Ishikawa (cell line): ENCODE results near the gene GIMAP8.

Experiments used
- CEBPB ChIP-seq: IDR thresholded peaks from 2 replicates; pipeline ENCODE4 v1.6.1; 2012
- CREB1 ChIP-seq: IDR thresholded peaks from 2 replicates; pipeline ENCODE4 v1.6.1; 2012; ENCODE audit warnings: low read depth
- EGR1 ChIP-seq: IDR thresholded peaks from 2 replicates; pipeline ENCODE4 v1.6.1; 2012
- EP300 ChIP-seq: IDR thresholded peaks from 2 replicates; pipeline ENCODE4 v1.6.1; 2012; ENCODE audit warnings: borderline replicate concordance
- FOXM1 ChIP-seq: IDR thresholded peaks from 2 replicates; pipeline ENCODE4 v1.6.1; 2012; ENCODE audit warnings: low read depth, borderline replicate concordance
- MAX ChIP-seq: IDR thresholded peaks from 2 replicates; pipeline ENCODE4 v1.6.1; 2012
- NFIC ChIP-seq: IDR thresholded peaks from 2 replicates; pipeline ENCODE4 v1.6.1; 2012
- RAD21 ChIP-seq: IDR thresholded peaks from 2 replicates; pipeline ENCODE4 v1.6.1; 2012; ENCODE audit warnings: low read depth
- REST ChIP-seq: IDR thresholded peaks from 2 replicates; pipeline ENCODE4 v1.6.1; 2012; ENCODE audit warnings: low read depth, mild to moderate bottlenecking
- TAF1 ChIP-seq: IDR thresholded peaks from 2 replicates; pipeline ENCODE4 v1.6.1; 2012; ENCODE audit warnings: low read depth, mild to moderate bottlenecking
- TCF12 ChIP-seq: IDR thresholded peaks from 2 replicates; pipeline ENCODE4 v1.6.1; 2012; ENCODE audit warnings: low read depth
- TEAD4 ChIP-seq: IDR thresholded peaks from 2 replicates; pipeline ENCODE4 v1.6.1; 2012
- USF1 ChIP-seq: IDR thresholded peaks from 2 replicates; pipeline ENCODE4 v1.6.1; 2012
- YY1 ChIP-seq: IDR thresholded peaks from 2 replicates; pipeline ENCODE4 v1.6.1; 2012; ENCODE audit warnings: low read depth

- no peak for TF ChIP-seq MAX
- TF ChIP-seq RAD21 = peak; percentile 90
- no peak for TF ChIP-seq CREB1
- no peak for TF ChIP-seq EP300
- no peak for TF ChIP-seq REST
- no peak for TF ChIP-seq TAF1
- no peak for TF ChIP-seq EGR1
- TF ChIP-seq FOXM1 = no peak
- TF ChIP-seq USF1 = no peak
- no peak for TF ChIP-seq YY1
- no peak for TF ChIP-seq TCF12
- no peak for TF ChIP-seq TEAD4
- TF ChIP-seq NFIC = no peak
- TF ChIP-seq CEBPB = no peak
These were observed 29.3 kb upstream of the GIMAP8 start for GRCh38 chr7:150420987-150421674.
